Measurements from ENCODE around the gene TREX2.

DNA sequence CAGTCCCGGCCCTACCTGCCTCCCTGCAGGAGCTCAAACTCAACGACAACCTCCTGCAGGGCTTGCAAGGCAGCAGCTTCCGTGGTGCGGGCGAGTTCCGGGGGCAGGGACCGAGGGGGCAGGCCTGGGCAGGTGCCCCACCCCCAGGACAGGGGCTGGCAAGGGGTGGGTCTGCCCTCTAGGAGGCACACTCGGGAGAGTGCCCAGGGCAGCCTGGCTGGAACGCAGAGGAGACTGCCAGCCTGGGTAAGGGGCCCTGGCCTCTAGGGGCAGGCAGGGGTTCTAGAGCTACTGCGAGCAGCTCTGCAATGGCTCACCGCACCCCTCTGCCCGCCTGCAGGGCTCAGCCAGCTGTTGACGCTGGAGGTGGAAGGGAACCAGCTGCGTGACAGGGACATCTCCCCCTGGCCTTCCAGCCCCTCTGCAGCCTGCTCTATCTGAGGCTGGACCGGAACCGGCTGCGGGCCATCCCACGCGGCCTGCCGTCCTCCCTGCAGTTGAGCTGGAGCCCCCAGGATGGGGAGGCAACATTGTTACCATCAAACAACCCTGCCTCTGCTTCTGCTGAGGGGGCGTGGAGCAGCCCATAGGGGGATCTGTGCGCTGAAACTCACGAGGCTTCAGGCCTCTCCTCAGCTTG is 36.6 kb upstream of the TREX2 start:
- TF ChIP-seq, protein P1, sequence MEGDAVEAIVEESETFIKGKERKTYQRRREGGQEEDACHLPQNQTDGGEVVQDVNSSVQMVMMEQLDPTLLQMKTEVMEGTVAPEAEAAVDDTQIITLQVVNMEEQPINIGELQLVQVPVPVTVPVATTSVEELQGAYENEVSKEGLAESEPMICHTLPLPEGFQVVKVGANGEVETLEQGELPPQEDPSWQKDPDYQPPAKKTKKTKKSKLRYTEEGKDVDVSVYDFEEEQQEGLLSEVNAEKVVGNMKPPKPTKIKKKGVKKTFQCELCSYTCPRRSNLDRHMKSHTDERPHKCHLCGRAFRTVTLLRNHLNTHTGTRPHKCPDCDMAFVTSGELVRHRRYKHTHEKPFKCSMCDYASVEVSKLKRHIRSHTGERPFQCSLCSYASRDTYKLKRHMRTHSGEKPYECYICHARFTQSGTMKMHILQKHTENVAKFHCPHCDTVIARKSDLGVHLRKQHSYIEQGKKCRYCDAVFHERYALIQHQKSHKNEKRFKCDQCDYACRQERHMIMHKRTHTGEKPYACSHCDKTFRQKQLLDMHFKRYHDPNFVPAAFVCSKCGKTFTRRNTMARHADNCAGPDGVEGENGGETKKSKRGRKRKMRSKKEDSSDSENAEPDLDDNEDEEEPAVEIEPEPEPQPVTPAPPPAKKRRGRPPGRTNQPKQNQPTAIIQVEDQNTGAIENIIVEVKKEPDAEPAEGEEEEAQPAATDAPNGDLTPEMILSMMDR (conservative IDR thresholded peaks at IDR 0.05 in 1 of 2, IDR thresholded peaks at IDR 0.05 in 1 of 2; ENCODE audit: extremely low read depth in 1 of 2, insufficient read depth in 1 of 2, low read depth in 1 of 2, low read length in 2 of 2) = no peak
- no peak for TF ChIP-seq EZH2 (IDR thresholded peaks at IDR 0.05; ENCODE audit: borderline replicate concordance, low read length)
